ENCODE results near the gene FGF1.

- TF ChIP-seq, protein P1, sequence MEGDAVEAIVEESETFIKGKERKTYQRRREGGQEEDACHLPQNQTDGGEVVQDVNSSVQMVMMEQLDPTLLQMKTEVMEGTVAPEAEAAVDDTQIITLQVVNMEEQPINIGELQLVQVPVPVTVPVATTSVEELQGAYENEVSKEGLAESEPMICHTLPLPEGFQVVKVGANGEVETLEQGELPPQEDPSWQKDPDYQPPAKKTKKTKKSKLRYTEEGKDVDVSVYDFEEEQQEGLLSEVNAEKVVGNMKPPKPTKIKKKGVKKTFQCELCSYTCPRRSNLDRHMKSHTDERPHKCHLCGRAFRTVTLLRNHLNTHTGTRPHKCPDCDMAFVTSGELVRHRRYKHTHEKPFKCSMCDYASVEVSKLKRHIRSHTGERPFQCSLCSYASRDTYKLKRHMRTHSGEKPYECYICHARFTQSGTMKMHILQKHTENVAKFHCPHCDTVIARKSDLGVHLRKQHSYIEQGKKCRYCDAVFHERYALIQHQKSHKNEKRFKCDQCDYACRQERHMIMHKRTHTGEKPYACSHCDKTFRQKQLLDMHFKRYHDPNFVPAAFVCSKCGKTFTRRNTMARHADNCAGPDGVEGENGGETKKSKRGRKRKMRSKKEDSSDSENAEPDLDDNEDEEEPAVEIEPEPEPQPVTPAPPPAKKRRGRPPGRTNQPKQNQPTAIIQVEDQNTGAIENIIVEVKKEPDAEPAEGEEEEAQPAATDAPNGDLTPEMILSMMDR (IDR thresholded peaks at IDR 0.05): peak; percentile 54
- TF ChIP-seq SMC3 (IDR thresholded peaks at IDR 0.05; ENCODE audit: low read depth, low read length) (no peak), MAX (IDR thresholded peaks at IDR 0.05; ENCODE audit: low read depth) (no peak), PBX3 (IDR thresholded peaks at IDR 0.05) (no peak), FOXJ3 (CRISPR knock-in tag; IDR thresholded peaks at IDR 0.05) (no peak), POLR2AphosphoS5 (IDR thresholded peaks at IDR 0.05; ENCODE audit: low read depth, low read length) (no peak), TCF12 (IDR thresholded peaks at IDR 0.05) (peak; percentile 57; the same call in 1 of the 2 replicates), GATA2 (CRISPR knock-in tag; IDR thresholded peaks at IDR 0.05) (no peak), EP300 (IDR thresholded peaks at IDR 0.05; ENCODE audit: borderline replicate concordance in 1 of 2, low read depth in 1 of 2, low read length in 1 of 2) (no peak), YY1 (IDR thresholded peaks at IDR 0.05; ENCODE audit: low read depth) (no peak)
These were observed 88.1 kb downstream of the FGF1 start for GRCh38 chr5:142597546-142598337.
